GM12864 (cell line): Measurements from ENCODE around the gene SCAF8.

Experiments used
- DNase-seq: peaks from one replicate; pipeline ENCODE4 v3.0.0-alpha.2; 2011; ENCODE audit warnings: low read depth
- H3K4me3 ChIP-seq: 2 replicates; pipeline ENCODE4 v1.5.1; 2011; ENCODE audit warnings: mild to moderate bottlenecking, low read depth, low read length, control low read depth
- CTCF ChIP-seq: IDR thresholded peaks from 2 replicates; pipeline ENCODE4 v1.5.1; 2011; ENCODE audit warnings: low read depth, mild to moderate bottlenecking, moderate library complexity, low read length, control low read depth, inconsistent platforms; ENCODE audit errors: missing control alignments

Gene SCAF8

GRCh38 chr6:154719433-154719832 is 13.8 kb upstream of the SCAF8 start:
- DNase-seq: no peak
- TF ChIP-seq CTCF: no peak
- no peak overlapping the region for H3K4me3 ChIP-seq

- no peak overlapping the region for H3K4me3 ChIP-seq
- TF ChIP-seq CTCF: no peak
- DNase-seq: no peak
Observed at GRCh38 chr6:154719854-154720253, 13.4 kb upstream of the SCAF8 start.

- H3K4me3 ChIP-seq: no peak overlapping the region
- no peak for DNase-seq
Observed at GRCh38 chr6:154721460-154721859, 11.8 kb upstream of the SCAF8 start.

GRCh38 chr6:154726887-154727286 is 6.3 kb upstream of the SCAF8 start:
- no peak overlapping the region for H3K4me3 ChIP-seq
- no peak for DNase-seq
- TF ChIP-seq CTCF: no peak

More at GRCh38 chr6:154721460-154721859, 11.8 kb upstream of the SCAF8 start:
- no peak for TF ChIP-seq CTCF

- DNase-seq: no peak
- H3K4me3 ChIP-seq: no peak overlapping the region
- TF ChIP-seq CTCF: no peak
Observed at GRCh38 chr6:154731296-154732218, 1.7 kb upstream of the SCAF8 start.

- no peak for DNase-seq
- TF ChIP-seq CTCF: no peak
- peak overlapping the region; percentile 82 for H3K4me3 ChIP-seq
Observed at GRCh38 chr6:154732538-154733182, 556 bp upstream of the SCAF8 start.
